SK-N-MC (cell line): ENCODE data around the gene NOP10.
"Not testable (repeated sequence)": the region's sequence is repeated elsewhere in the genome, so short reads cannot be mapped to it uniquely, and the experiment has no call there.

ENCODE experiments used
- DNase-seq: peaks from one replicate; pipeline ENCODE4 v3.0.0-alpha.2; 2011; ENCODE audit warnings: low read depth, low spot score
- H3K27ac ChIP-seq: fragments of 200-600 bp; sonication (generic); 2 replicates; pipeline ENCODE4 v1.5.1; 2016; ENCODE audit warnings: mixed run types
- H3K36me3 ChIP-seq: fragments of 200-600 bp; sonication (generic); 2 replicates; pipeline ENCODE4 v1.6.1; 2017; ENCODE audit warnings: antibody characterized with exemption, low read length, mixed read lengths; ENCODE audit not compliant: insufficient read depth
- H3K4me3 ChIP-seq: fragments of 200-600 bp; sonication (generic); 2 replicates; pipeline ENCODE4 v1.5.1; 2016
- H3K9ac ChIP-seq: fragments of 200-600 bp; sonication (generic); 2 replicates; pipeline ENCODE4 v1.8.0; 2017; ENCODE audit warnings: mixed run types, mixed read lengths; ENCODE audit not compliant: insufficient read length
- H3K9me3 ChIP-seq: fragments of 200-600 bp; sonication (generic); 2 replicates; pipeline ENCODE4 v1.6.1; 2017; ENCODE audit warnings: low read depth, mild to moderate bottlenecking, antibody characterized with exemption, low read length, moderate library complexity, mixed read lengths
- EZH2 ChIP-seq: fragments of 200-600 bp; sonication (generic); IDR thresholded peaks from one replicate; pipeline ENCODE4 v1.6.1; 2017; ENCODE audit warnings: antibody characterized with exemption
- FOXP2 ChIP-seq: optimal IDR thresholded peaks from 2 replicates; pipeline ENCODE3; 2011; ENCODE audit warnings: mild to moderate bottlenecking, moderate library complexity; ENCODE audit not compliant: insufficient read depth; ENCODE audit errors: extremely low read length, control extremely low read depth
- POLR2AphosphoS5 ChIP-seq: IDR thresholded peaks from 2 replicates; pipeline ENCODE4 v1.6.1; 2012; ENCODE audit warnings: mild to moderate bottlenecking, low read depth, low read length, borderline replicate concordance

The NOP10 gene

DNA sequence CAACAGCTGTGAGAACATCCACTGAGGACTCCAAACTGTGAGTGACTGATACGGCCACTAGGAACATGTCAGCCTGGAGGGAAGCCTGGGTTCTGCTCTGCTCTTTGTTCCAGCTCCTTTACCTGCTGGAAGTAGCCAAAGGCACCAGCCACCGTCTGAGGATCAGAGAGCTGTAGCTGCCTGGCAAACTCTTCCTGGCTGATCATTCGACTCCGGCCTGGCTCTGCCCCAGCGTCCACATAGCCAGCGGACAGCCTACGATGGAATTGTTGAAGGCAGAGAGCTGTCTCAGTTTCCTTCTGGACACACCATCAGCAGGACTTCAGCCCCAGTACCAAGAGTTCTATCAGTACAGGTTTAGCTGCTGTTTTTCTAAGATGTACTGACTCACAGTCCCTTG, 18.3 kb upstream of the NOP10 start:
- TF ChIP-seq POLR2AphosphoS5, result no peak
- no peak for TF ChIP-seq FOXP2
- TF ChIP-seq EZH2, result no peak
- H3K9ac ChIP-seq, result no peak overlapping the region
- DNase-seq, result no peak
- no peaks in the 10 kb centered on the region for H3K9me3 ChIP-seq
- no peaks in the 10 kb centered on the region; the same call in 1 of the 2 replicates for H3K36me3 ChIP-seq
- no peak overlapping the region for H3K4me3 ChIP-seq
- H3K27ac ChIP-seq, result no peak overlapping the region

DNA sequence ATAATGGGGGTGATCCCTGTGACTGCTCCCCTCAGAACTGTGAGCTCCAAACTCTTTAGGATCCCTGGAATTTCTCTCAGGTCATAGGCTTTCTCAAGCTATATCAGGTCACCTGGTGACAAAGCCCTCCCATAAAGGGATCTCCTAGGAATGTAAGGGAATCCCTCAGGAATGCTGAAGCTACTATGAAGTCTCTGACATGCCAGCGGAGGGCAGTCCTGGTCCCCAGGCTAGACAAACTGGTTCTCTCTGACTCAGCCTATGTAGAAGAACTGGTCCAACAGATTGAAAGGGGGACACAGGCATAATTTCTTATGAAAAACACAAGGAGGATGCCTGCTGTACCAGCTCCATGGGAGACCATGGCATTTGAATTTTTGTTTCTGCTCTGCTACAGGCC, 17.4 kb upstream of the NOP10 start:
- DNase-seq, result no peak
- no peaks in the 10 kb centered on the region; the same call in 1 of the 2 replicates for H3K36me3 ChIP-seq

DNA sequence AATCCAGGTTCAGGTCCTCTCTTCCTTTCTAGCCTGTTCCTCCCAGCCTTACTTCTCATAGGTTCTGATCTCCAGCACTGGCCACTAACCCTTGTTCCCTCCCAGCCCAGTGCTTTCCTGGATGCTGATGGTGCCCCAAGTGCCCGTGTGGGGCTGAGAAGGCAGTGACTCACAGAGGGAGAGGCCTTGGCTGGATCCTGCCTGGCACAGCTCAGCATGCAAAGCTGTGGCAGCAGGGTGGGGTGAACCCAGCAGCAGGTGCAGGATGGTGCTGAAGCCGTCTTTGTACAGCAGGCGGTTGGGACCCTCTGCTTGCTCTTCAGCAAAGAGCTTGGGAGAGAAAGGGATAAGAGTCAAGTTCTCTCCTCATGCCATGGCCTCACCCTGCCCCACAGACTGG, 16.5 kb upstream of the NOP10 start:
- no peak overlapping the region for H3K4me3 ChIP-seq
- no peak for DNase-seq
- H3K27ac ChIP-seq, result no peak overlapping the region
- H3K9me3 ChIP-seq, result no peaks in the 10 kb centered on the region
- no peaks in the 10 kb centered on the region; the same call in 1 of the 2 replicates for H3K36me3 ChIP-seq
- TF ChIP-seq POLR2AphosphoS5 (no peak), EZH2 (no peak), FOXP2 (no peak)
- no peak overlapping the region for H3K9ac ChIP-seq

More for the DNA sequence above, 17.4 kb upstream of the NOP10 start:
- H3K4me3 ChIP-seq, result no peak overlapping the region
- H3K27ac ChIP-seq, result no peak overlapping the region
- TF ChIP-seq FOXP2 (no peak), POLR2AphosphoS5 (no peak), EZH2 (no peak)
- no peak overlapping the region for H3K9ac ChIP-seq
- H3K9me3 ChIP-seq, result no peaks in the 10 kb centered on the region

DNA sequence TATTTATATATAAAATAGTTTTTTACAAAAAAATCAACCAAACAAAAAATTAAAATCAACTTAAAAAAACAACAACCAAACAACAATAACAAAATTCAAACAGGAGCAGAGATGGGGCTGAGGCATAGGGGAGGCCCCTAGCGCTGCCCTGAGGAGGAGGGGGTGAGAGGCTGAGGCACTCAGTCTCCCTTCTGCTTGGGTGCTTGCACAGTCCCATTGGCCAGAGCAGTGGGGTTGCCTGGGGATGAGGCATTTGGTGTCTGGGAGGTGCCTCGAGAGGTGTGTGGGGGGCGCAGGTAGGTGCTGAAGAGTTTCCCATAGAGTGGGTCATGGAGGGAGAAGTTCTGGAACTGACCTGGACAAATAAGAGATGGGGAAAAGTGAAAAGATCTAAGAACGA, 16.0 kb upstream of the NOP10 start:
- TF ChIP-seq EZH2, result no peak
- no peak for TF ChIP-seq FOXP2
- TF ChIP-seq POLR2AphosphoS5, result no peak
- Histone ChIP-seq H3K9me3 (no peaks in the 10 kb centered on the region), H3K4me3 (no peak overlapping the region), H3K36me3 (no peaks in the 10 kb centered on the region; the same call in 1 of the 2 replicates), H3K9ac (no peak overlapping the region), H3K27ac (no peak overlapping the region)
- DNase-seq, result no peak

DNA sequence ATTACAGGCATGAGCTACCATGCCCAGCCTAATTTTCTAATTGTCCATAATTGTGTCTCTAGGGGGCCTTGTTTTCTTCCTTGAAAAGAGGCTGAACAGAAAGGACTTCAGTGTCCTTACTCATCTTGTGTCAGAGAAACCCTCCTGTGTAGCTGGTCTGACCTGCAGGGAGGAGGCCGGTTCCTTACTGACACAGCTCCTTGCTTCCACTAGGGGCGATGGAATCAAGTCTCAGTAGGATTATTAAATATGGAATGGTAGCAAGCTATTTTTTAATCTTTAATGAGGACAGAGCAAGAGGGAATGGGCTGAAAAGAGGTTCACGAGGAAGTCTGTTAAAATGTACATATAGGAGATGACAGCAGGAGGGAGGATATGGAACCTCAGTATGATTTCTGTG, 15.4 kb upstream of the NOP10 start:
- Histone ChIP-seq H3K36me3 (no peaks in the 10 kb centered on the region; the same call in 1 of the 2 replicates), H3K9ac (no peak overlapping the region), H3K4me3 (no peak overlapping the region), H3K27ac (no peak overlapping the region), H3K9me3 (no peaks in the 10 kb centered on the region)
- no peak for DNase-seq
- TF ChIP-seq EZH2 (no peak), FOXP2 (no peak), POLR2AphosphoS5 (no peak)

DNA sequence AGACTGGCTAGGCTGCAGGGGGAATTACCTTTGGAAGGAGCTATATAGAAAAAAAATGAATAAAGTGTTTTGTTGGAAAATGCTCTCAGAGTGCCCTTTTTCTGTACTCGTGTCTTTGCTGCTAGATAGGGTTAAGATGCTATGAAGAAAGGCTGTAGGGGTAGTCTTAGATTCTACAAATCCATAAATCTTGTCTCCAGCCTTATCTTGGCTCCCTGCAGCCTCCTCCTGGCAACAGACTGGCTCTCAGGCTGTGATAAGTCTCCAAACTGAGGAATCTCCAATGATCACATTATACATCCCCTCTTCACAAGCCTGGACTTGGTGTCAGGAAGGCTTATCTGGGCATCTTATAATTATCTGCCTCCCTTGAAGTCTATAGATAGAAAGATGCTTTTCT, 14.7 kb upstream of the NOP10 start:
- Histone ChIP-seq H3K27ac (no peak overlapping the region), H3K9me3 (no peaks in the 10 kb centered on the region), H3K4me3 (no peak overlapping the region), H3K36me3 (no peaks in the 10 kb centered on the region; the same call in 1 of the 2 replicates), H3K9ac (no peak overlapping the region)
- TF ChIP-seq EZH2 (no peak), FOXP2 (no peak), POLR2AphosphoS5 (no peak)
- DNase-seq, result no peak

DNA sequence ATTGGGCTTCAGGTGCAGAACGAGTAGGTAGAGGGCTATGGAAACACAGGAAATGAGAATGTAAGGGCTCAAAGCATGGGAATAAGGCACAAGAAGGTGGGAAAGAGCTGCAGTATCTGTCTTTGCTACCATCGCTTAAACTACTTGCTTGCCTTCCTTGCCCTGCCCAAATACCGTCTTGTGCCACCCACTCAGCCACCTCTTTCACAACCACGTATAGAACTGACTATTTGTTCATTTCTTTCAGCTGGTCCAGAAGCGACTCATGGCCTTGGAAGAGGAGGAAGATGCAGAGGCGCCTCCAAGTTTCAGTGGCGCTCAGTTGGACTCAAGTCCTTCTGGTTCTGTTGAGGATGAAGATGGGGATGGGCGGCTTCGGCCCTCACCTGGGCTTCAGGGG, 12.3 kb upstream of the NOP10 start:
- Histone ChIP-seq H3K9ac (no peak overlapping the region), H3K4me3 (no peak overlapping the region), H3K27ac (no peak overlapping the region), H3K9me3 (no peaks in the 10 kb centered on the region), H3K36me3 (no peaks in the 10 kb centered on the region; the same call in 1 of the 2 replicates)
- no peak for DNase-seq
- no peak for TF ChIP-seq FOXP2
- TF ChIP-seq EZH2, result no peak
- no peak for TF ChIP-seq POLR2AphosphoS5

DNA sequence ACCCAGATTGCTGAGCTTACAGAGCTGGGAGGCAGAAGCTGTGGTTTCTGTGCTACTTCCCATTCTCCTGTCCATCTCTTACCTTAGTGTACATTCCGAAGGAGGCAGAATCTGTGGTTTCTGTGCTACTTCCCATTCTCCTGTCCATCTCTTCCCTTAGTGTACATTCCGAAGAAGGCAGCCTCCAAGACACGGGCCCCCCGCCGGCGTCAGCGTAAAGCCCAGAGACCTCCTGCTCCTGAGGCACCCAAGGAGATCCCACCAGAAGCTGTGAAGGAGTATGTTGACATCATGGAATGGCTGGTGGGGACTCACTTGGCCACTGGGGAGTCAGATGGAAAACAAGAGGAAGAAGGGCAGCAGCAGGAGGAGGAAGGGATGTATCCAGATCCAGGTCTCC, 11.3 kb upstream of the NOP10 start:
- no peaks in the 10 kb centered on the region; the same call in 1 of the 2 replicates for H3K36me3 ChIP-seq
- no peak overlapping the region for H3K27ac ChIP-seq
- no peak for DNase-seq
- TF ChIP-seq EZH2 (no peak), POLR2AphosphoS5 (no peak), FOXP2 (no peak)
- no peak overlapping the region for H3K4me3 ChIP-seq
- no peaks in the 10 kb centered on the region for H3K9me3 ChIP-seq
- H3K9ac ChIP-seq, result no peak overlapping the region

DNA sequence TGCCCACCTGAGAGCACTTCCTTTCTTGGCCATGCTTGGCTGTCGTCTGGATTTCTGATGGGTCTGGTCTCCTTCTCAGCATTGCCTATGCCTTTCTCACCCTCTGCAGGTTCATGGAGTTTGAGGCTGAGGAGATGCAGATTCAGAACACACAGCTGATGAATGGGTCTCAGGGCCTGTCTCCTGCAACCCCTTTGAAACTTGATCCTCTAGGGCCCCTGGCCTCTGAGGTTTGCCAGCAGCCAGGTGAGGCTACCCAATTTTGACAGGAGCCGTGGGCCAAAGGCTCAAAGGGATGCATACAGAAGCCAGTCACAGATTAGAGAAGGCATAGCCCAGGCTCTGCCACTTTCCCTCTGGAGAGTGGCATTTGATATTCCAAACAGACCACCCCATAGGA, 10.7 kb upstream of the NOP10 start:
- Histone ChIP-seq H3K9me3 (no peaks in the 10 kb centered on the region), H3K36me3 (no peaks in the 10 kb centered on the region), H3K4me3 (no peak overlapping the region), H3K9ac (no peak overlapping the region), H3K27ac (no peak overlapping the region)
- no peak for DNase-seq
- TF ChIP-seq EZH2 (no peak), FOXP2 (no peak), POLR2AphosphoS5 (no peak)

DNA sequence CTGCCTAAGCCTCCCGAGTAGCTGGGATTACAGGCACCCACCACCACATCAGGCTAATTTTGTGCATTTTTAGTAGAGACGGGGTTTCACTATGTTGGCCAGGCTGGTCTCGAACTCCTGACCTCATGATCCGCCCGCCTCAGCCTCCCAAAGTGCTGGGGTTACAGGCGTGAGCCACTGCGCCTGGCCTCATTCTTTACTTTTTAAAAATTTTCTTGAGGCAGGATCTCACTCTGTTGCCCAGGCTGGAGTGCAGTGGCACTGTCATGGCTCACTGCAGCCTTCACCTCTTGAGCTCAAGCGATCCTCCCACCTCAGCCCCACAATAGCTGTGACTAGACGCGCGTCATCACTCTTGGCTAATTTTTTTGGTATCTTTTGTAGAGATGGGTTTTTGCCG, 10.1 kb upstream of the NOP10 start:
- H3K9me3 ChIP-seq, DNase-seq, H3K36me3 ChIP-seq, H3K27ac ChIP-seq, H3K9ac ChIP-seq, H3K4me3 ChIP-seq: not testable (repeated sequence)
